NCI-H526 treated with DMSO at 0.1 percent for 48 hours (cell line): Measurements from ENCODE around the gene PLEKHA6.

ENCODE experiments used
- DNase-seq: peaks from one replicate; lab custom pipeline; 2025; lab: John Stamatoyannopoulos, UW

The PLEKHA6 gene

GRCh38 chr1:204286315-204286714 is 73.4 kb downstream of the PLEKHA6 start:
- DNase-seq, result no peak

GRCh38 chr1:204285436-204286305 is 74.1 kb downstream of the PLEKHA6 start:
- no peak for DNase-seq

GRCh38 chr1:204284929-204285328 is 74.8 kb downstream of the PLEKHA6 start:
- no peak for DNase-seq

GRCh38 chr1:204283711-204284651 is 75.7 kb downstream of the PLEKHA6 start:
- no peak for DNase-seq

- no peak for DNase-seq
Observed at GRCh38 chr1:204282761-204283221, 76.9 kb downstream of the PLEKHA6 start.

- no peak for DNase-seq
Observed at GRCh38 chr1:204280099-204280961, 79.4 kb downstream of the PLEKHA6 start.

GRCh38 chr1:204278958-204279357 is 80.8 kb downstream of the PLEKHA6 start:
- DNase-seq, result no peak

GRCh38 chr1:204278251-204278650 is 81.5 kb downstream of the PLEKHA6 start:
- no peak for DNase-seq

- no peak for DNase-seq
Observed at GRCh38 chr1:204277563-204278219, 82.0 kb downstream of the PLEKHA6 start.

GRCh38 chr1:204275695-204276370 is 83.9 kb downstream of the PLEKHA6 start:
- no peak for DNase-seq

GRCh38 chr1:204274446-204274845 is 85.3 kb downstream of the PLEKHA6 start:
- DNase-seq, result no peak

GRCh38 chr1:204272505-204272904 is 87.2 kb downstream of the PLEKHA6 start:
- DNase-seq, result no peak

- DNase-seq, result no peak
Observed at GRCh38 chr1:204271970-204272369, 87.8 kb downstream of the PLEKHA6 start.

GRCh38 chr1:204268101-204268500 is 91.6 kb downstream of the PLEKHA6 start:
- peak; percentile 18 for DNase-seq

GRCh38 chr1:204267191-204267601 is 92.5 kb downstream of the PLEKHA6 start:
- DNase-seq, result no peak

- DNase-seq, result peak; percentile 18
Observed at GRCh38 chr1:204266504-204267034, 93.2 kb downstream of the PLEKHA6 start.

GRCh38 chr1:204265665-204266064 is 94.1 kb downstream of the PLEKHA6 start:
- DNase-seq, result no peak

GRCh38 chr1:204264805-204265204 is 94.9 kb downstream of the PLEKHA6 start:
- no peak for DNase-seq

- DNase-seq, result no peak
Observed at GRCh38 chr1:204263254-204263910, 96.3 kb downstream of the PLEKHA6 start.
